SJSA1 (cell line): Measurements from ENCODE around the gene BTBD9. TPM values are rescaled to one million over a fixed set of nuclear protein-coding genes. Genes with fewer than 3 reads are reported as not detected.

Experiments
- DNase-seq, 2 experiments: peaks; one replicate each; pipeline ENCODE4 v3.0.0-alpha.2; 2015 to 2020; ENCODE audit warnings: low spot score in 2 of 2, low read depth in 1 of 2
- H3K27ac ChIP-seq: fragments of 250-450 bp; sonication (Bioruptor Pico); 2 replicates; pipeline ENCODE4 v1.5.1; 2020; ENCODE audit warnings: mild to moderate bottlenecking, moderate library complexity
- H3K27me3 ChIP-seq: fragments of 250-450 bp; sonication (Bioruptor Pico); replicated peaks from 2 replicates; pipeline ENCODE4 v1.5.1; 2020; ENCODE audit warnings: mild to moderate bottlenecking, moderate library complexity
- H3K36me3 ChIP-seq: fragments of 250-450 bp; sonication (Bioruptor Pico); 2 replicates; pipeline ENCODE4 v1.5.1; 2020; ENCODE audit warnings: mild to moderate bottlenecking
- H3K4me1 ChIP-seq: fragments of 250-450 bp; sonication (Bioruptor Pico); replicated peaks from 2 replicates; pipeline ENCODE4 v1.6.1; 2021; ENCODE audit warnings: mild to moderate bottlenecking
- H3K4me3 ChIP-seq: fragments of 250-450 bp; sonication (Bioruptor Pico); 2 replicates; pipeline ENCODE4 v1.5.1; 2020; ENCODE audit warnings: mild to moderate bottlenecking
- H3K9me3 ChIP-seq: fragments of 250-450 bp; sonication (Bioruptor Pico); replicated peaks from 2 replicates; pipeline ENCODE4 v1.5.1; 2020; ENCODE audit warnings: mild to moderate bottlenecking
- total RNA-seq: library from RNA; depleted of rRNA; stranded (reverse); fragments of >200 nt; shearing (Covaris generic); gene quantifications from 2 replicates; pipeline ENCODE4 v1.2.3, GENCODE V29; 2014

BTBD9 gene
- total RNA-seq, 1 experiment from 2014 or later, result 8.5 TPM

GRCh38 chr6:38213251-38213658 lies 426.5 kb downstream of the BTBD9 start:
- Histone ChIP-seq H3K4me3 (no peak overlapping the region), H3K27ac (no peak overlapping the region), H3K27me3 (no peaks in the 10 kb centered on the region), H3K9me3 (no peaks in the 10 kb centered on the region), H3K4me1 (no peaks in the 10 kb centered on the region), H3K36me3 (no peaks in the 10 kb centered on the region)
- no peak for DNase-seq

- Histone ChIP-seq H3K4me3 (no peak overlapping the region), H3K27ac (no peak overlapping the region), H3K4me1 (no peaks in the 10 kb centered on the region), H3K9me3 (no peaks in the 10 kb centered on the region), H3K27me3 (no peaks in the 10 kb centered on the region), H3K36me3 (no peaks in the 10 kb centered on the region)
- DNase-seq, result no peak
These were observed 427.1 kb downstream of the BTBD9 start for GRCh38 chr6:38212579-38212978.

- no peak for DNase-seq
- H3K36me3 ChIP-seq, result no peaks in the 10 kb centered on the region
- H3K27me3 ChIP-seq, result no peaks in the 10 kb centered on the region
- no peak overlapping the region for H3K4me3 ChIP-seq
- H3K9me3 ChIP-seq, result no peaks in the 10 kb centered on the region
- H3K4me1 ChIP-seq, result no peaks in the 10 kb centered on the region
- no peak overlapping the region for H3K27ac ChIP-seq
These were observed 427.6 kb downstream of the BTBD9 start for GRCh38 chr6:38212116-38212515.

GRCh38 chr6:38209371-38210260 lies 430.1 kb downstream of the BTBD9 start:
- Histone ChIP-seq H3K27ac (no peak overlapping the region), H3K4me3 (no peak overlapping the region), H3K27me3 (no peaks in the 10 kb centered on the region), H3K36me3 (no peaks in the 10 kb centered on the region), H3K4me1 (no peaks in the 10 kb centered on the region), H3K9me3 (no peaks in the 10 kb centered on the region)
- no peak for DNase-seq

GRCh38 chr6:38208028-38208427 lies 431.7 kb downstream of the BTBD9 start:
- DNase-seq, result no peak
- Histone ChIP-seq H3K4me3 (no peak overlapping the region), H3K27ac (no peak overlapping the region), H3K9me3 (no peaks in the 10 kb centered on the region), H3K27me3 (no peaks in the 10 kb centered on the region), H3K36me3 (no peaks in the 10 kb centered on the region), H3K4me1 (no peaks in the 10 kb centered on the region)

GRCh38 chr6:38207375-38207774 lies 432.4 kb downstream of the BTBD9 start:
- H3K36me3 ChIP-seq, result no peaks in the 10 kb centered on the region
- H3K27ac ChIP-seq, result no peak overlapping the region
- no peaks in the 10 kb centered on the region for H3K27me3 ChIP-seq
- no peaks in the 10 kb centered on the region for H3K9me3 ChIP-seq
- no peaks in the 10 kb centered on the region for H3K4me1 ChIP-seq
- H3K4me3 ChIP-seq, result no peak overlapping the region
- DNase-seq, result no peak

GRCh38 chr6:38198219-38198618 lies 441.5 kb downstream of the BTBD9 start:
- H3K4me3 ChIP-seq, result no peak overlapping the region
- no peaks in the 10 kb centered on the region for H3K4me1 ChIP-seq
- H3K27me3 ChIP-seq, result no peaks in the 10 kb centered on the region
- H3K36me3 ChIP-seq, result no peaks in the 10 kb centered on the region
- H3K9me3 ChIP-seq, result no peaks in the 10 kb centered on the region
- no peak for DNase-seq
- H3K27ac ChIP-seq, result no peak overlapping the region

- Histone ChIP-seq H3K36me3 (no peaks in the 10 kb centered on the region), H3K4me1 (no peaks in the 10 kb centered on the region), H3K4me3 (no peak overlapping the region), H3K27me3 (no peaks in the 10 kb centered on the region), H3K27ac (no peak overlapping the region), H3K9me3 (no peaks in the 10 kb centered on the region)
- no peak for DNase-seq
These were observed 444.6 kb downstream of the BTBD9 start for GRCh38 chr6:38195113-38195635.

GRCh38 chr6:38194589-38194988 lies 445.1 kb downstream of the BTBD9 start:
- H3K9me3 ChIP-seq, result no peaks in the 10 kb centered on the region
- H3K4me1 ChIP-seq, result no peaks in the 10 kb centered on the region
- H3K4me3 ChIP-seq, result no peak overlapping the region
- H3K36me3 ChIP-seq, result no peaks in the 10 kb centered on the region
- H3K27ac ChIP-seq, result no peak overlapping the region
- no peaks in the 10 kb centered on the region for H3K27me3 ChIP-seq
- no peak for DNase-seq

- no peaks in the 10 kb centered on the region for H3K9me3 ChIP-seq
- H3K4me1 ChIP-seq, result no peaks in the 10 kb centered on the region
- DNase-seq, result no peak
- no peak overlapping the region for H3K4me3 ChIP-seq
- H3K27me3 ChIP-seq, result no peaks in the 10 kb centered on the region
- no peak overlapping the region for H3K27ac ChIP-seq
- H3K36me3 ChIP-seq, result no peaks in the 10 kb centered on the region
These were observed 445.5 kb downstream of the BTBD9 start for GRCh38 chr6:38194282-38194572.

- H3K27ac ChIP-seq, result no peak overlapping the region
- DNase-seq, result no peak
- no peaks in the 10 kb centered on the region for H3K4me1 ChIP-seq
- H3K27me3 ChIP-seq, result no peaks in the 10 kb centered on the region
- no peak overlapping the region for H3K4me3 ChIP-seq
- H3K36me3 ChIP-seq, result no peaks in the 10 kb centered on the region
- no peaks in the 10 kb centered on the region for H3K9me3 ChIP-seq
These were observed 446.0 kb downstream of the BTBD9 start for GRCh38 chr6:38193481-38194281.

GRCh38 chr6:38193051-38193450 lies 446.7 kb downstream of the BTBD9 start:
- Histone ChIP-seq H3K27me3 (no peaks in the 10 kb centered on the region), H3K36me3 (no peaks in the 10 kb centered on the region), H3K4me3 (no peak overlapping the region), H3K4me1 (no peaks in the 10 kb centered on the region), H3K27ac (no peak overlapping the region), H3K9me3 (no peaks in the 10 kb centered on the region)
- DNase-seq, result no peak

- H3K36me3 ChIP-seq, result no peaks in the 10 kb centered on the region
- no peak overlapping the region for H3K4me3 ChIP-seq
- no peaks in the 10 kb centered on the region for H3K4me1 ChIP-seq
- DNase-seq, result no peak
- H3K27ac ChIP-seq, result no peak overlapping the region
- H3K27me3 ChIP-seq, result no peaks in the 10 kb centered on the region
- H3K9me3 ChIP-seq, result no peaks in the 10 kb centered on the region
These were observed 447.2 kb downstream of the BTBD9 start for GRCh38 chr6:38192487-38192886.

- Histone ChIP-seq H3K27ac (no peak overlapping the region), H3K4me1 (no peaks in the 10 kb centered on the region), H3K27me3 (no peaks in the 10 kb centered on the region), H3K4me3 (no peak overlapping the region), H3K9me3 (no peaks in the 10 kb centered on the region), H3K36me3 (no peaks in the 10 kb centered on the region)
- no peak for DNase-seq
These were observed 447.7 kb downstream of the BTBD9 start for GRCh38 chr6:38192011-38192410.
